Ovary (tissue), 3 donors: Measurements from ENCODE around the gene CDK4.

Source experiments
- EP300 ChIP-seq: sonication (generic); formaldehyde crosslinking; IDR thresholded peaks from one replicate; pipeline ENCODE4 v1.6.1; 2017; ENCODE audit warnings: antibody characterized with exemption
- TF ChIP-seq, protein P1 (sequence below), 3 donors: fragments of 450-650 bp in 2 of 3; fragments of 200-600 bp in 1 of 3; IDR thresholded peaks; one replicate each; pipeline versions ENCODE4 v1.5.1 to v1.8.0; 2016 to 2022; ENCODE audit warnings: antibody characterized with exemption in 3 of 3, mild to moderate bottlenecking in 1 of 3
- donor health status: DM: no; HTN: no; CAD: no.

DNA sequence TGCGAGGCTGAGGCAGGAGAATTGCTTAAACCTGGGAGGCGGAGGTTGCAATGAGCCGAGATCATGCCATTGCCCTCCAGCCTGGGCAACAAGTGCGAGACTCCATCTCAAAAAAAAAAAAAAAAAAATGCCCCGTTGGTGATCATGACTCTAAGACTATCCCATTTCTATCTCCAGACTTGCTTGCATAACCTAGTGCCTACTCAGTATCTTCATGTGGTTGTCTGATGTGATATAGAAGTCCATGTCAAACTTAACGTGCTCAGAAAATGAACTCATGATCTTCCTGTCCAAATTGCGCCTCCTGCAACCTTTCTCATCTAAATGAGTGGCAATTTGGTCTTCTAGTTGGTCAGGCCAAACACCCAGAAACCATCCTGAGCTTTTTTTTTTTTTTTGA lies 25.8 kb upstream of the CDK4 start:
- no peak for TF ChIP-seq EP300
- TF ChIP-seq, protein P1, sequence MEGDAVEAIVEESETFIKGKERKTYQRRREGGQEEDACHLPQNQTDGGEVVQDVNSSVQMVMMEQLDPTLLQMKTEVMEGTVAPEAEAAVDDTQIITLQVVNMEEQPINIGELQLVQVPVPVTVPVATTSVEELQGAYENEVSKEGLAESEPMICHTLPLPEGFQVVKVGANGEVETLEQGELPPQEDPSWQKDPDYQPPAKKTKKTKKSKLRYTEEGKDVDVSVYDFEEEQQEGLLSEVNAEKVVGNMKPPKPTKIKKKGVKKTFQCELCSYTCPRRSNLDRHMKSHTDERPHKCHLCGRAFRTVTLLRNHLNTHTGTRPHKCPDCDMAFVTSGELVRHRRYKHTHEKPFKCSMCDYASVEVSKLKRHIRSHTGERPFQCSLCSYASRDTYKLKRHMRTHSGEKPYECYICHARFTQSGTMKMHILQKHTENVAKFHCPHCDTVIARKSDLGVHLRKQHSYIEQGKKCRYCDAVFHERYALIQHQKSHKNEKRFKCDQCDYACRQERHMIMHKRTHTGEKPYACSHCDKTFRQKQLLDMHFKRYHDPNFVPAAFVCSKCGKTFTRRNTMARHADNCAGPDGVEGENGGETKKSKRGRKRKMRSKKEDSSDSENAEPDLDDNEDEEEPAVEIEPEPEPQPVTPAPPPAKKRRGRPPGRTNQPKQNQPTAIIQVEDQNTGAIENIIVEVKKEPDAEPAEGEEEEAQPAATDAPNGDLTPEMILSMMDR (IDR thresholded peaks at IDR 0.05): no peak
